ENCODE measurements around the gene ENOX1.

ENOX1 gene

DNA sequence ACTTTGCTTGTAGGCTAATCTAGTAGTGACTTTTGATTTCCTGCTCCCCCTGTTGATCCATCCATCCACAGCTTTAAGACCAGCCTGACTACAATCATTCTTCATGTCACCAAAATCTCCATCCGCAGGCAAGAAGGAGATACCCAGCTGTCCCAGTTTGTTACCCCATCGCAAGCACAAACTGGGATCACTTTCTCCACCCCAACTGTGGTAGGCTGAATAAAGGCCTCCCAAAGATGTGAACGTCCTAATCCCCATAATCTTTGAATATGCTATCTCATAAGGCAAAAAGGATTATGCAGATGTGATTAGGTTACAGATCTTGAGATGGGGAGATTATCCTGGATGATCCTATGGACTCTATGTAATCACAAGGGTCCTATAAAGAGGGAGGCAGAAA lies 202.0 kb downstream of the ENOX1 start:
- no peak for DNase-seq

DNA sequence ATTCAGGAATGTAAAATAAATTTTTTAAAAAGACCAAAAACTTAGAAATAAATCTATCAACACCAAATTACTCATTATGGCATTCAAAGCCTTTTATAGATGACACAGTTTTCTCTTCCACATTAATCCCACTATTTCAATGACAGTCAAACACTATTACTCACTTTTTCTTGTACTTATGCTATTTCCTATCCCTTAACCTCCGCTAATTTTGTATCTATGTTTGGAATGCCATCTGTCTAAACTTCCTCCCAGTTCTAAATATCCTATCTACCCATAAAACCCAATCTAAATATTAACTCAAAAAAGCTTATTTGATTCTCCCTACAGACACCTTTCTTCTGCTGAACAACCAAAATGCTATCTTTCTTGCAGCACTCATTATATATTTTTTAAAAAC lies 203.5 kb downstream of the ENOX1 start:
- no peak for DNase-seq

DNA sequence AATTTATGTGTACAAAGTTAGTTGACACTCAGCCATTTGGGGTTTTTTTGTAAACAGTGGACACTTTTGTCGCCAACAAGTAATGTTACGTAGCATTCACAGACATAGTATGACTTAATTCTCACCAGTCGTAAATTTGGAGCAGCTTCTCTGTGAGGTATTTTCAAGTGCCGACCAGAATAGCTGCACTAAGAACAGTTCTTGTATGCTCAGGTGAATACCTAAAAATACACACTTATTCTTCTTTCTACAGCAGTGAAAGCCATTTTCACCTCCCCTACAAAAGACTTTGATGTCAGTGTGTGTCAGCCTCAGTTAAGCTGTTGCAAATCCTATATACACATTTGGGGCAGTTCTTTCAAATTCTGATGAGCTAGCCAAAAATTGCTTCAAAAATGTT lies 206.5 kb downstream of the ENOX1 start:
- DNase-seq = no peak

DNA sequence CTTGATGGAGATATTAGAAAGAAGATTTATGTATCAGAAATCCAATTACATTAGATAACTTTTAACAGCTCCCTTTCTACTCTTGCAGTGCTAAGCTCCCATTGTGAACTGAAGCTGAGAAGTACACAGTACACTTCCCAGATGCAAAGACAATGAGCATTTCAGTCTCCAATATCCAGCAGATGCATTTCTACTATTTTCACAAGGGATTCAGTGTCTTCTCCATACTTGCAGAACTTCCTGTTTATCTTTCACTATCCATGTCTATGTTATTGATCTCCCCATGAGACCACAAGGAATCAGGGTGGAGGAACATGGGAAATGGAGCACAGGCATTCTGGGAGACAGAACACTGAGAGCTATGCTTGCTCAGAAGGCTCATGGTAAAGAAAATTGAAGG lies 207.5 kb downstream of the ENOX1 start:
- no peak for DNase-seq

DNA sequence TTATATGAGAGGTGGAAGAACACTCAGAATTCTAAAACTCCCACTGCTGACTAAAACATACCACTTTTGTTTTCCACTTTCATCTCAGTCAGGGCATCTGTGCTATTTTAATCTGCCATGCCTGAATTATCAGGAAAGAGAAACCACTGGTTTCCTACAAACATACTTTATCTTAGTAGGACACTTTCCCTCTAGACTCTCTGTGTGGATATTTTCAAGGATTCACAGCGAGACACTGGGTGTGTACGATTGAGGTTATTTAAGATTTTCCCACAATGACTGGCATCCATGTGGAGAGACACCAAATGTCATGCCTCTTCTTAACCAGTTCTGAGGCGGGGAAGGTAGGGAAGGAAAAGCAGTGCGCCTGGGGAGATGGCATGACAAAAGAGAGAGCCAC lies 212.2 kb downstream of the ENOX1 start:
- DNase-seq = peak; percentile 2

DNA sequence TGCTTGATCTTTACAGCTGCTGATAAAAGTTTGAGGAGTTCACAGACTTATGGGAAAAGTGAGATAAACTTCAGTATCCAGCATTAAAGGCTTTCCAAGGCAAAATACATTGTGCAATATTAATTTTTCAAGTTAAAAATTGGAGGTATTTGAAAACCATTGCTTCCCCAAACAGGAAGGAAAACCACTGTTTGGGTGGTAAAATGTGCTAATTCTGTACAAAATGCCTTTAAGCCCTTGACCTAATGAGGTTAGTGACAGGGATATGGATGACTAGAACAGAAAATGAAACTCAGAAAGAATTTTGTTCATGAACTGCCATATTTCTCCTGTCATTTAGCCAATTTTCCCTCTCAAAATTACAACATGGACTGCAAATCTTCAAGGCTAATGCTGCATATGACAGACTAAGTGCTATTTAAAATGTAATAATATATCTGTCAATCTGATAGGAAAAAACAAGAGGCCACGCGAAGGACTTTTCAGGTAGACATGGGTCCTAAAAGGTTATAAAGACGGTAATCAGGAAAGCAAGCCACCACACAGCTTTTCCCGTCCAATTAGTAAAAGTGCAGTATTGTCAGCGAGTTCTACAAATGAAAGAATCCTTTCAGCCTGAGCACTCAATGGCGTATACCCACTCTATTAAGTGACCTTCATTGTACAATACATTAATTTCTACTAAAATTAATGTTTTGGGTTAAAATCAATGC lies 212.8 kb downstream of the ENOX1 start:
- DNase-seq = no peak

DNA sequence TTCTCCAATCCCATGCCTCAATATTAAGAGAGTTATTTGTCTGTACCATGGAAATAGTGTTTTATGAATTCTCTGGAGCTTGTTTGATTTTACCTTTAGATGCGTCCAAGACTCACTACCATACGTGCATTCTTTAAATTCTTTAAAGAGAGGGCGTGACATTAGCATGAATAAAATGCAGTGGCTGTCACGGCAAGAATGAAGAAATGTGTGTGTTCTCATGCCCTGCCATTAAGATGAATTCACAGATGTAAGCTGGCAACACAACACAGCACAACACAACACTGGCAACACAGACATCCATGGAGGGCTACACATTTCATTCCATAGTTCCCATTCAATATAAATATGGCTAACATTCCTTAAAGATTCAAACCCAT lies 213.4 kb downstream of the ENOX1 start:
- no peak for DNase-seq

DNA sequence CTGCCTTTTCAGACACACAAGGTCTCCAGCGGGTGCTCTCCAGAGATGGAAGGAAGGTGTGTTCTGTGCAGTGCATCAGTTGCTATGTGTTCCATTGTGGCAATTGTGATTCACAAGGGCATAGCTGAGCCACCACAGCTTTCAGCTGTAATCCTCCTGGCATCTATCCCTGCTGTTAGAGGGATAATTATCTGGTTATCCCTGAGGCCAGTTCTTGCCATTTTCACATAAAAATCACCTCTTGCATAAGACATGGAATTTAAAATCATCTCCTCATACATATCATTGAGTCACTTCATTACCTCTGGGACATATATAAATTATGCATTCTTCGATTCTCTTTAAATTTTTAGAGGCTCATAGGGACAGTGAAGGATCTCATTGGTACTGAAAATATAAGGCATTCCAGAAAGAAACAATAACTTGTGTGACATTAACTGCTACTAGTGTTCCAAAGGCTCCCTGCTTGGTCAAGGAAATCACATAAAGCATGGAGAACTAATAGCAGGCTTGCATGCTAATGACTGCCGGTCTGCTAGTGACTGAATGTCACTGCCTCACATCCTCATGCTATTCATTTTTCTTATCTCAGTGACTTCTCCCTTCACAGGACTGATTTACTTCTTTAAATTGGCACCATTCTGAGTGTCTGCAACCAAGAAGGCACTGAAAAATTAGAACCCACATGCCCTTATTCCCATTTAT lies 214.0 kb downstream of the ENOX1 start:
- no peak for DNase-seq

DNA sequence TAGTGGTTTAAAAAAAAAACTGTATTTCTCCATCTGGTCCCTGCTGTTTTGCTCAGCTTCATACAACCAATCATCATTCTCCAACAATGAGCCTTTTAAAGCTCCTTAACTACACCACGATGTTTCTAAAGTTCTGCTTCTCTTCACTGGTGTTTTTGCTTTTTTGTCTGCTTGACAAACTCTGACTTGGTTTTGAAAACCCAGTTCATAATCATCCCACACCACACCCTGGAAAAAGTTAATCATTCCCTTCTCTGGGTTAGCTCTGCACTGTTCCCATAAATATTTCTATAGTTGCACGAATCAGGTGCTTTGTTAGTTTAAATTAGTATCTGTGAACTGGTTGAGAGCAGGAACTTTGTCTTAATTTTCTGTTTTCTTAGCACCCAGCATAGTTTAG lies 217.1 kb downstream of the ENOX1 start:
- no peak for DNase-seq

DNA sequence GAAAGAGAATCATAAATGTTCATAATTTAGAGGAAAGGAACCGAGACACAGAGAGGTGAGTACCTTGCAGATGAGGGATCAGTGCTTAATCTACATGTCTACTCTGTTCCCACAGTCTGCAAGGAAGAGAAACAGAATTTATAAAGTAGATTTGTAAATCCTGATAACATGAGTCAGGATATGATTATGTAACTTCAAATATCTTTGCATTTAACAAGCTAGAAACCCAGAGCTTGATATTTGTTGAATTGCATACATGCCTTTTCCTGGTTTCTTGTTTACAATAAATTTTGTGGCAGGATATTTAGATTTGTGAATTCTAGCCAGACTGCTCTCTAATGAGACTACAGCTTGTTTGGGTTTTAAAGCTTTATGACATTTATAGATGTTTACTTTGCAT lies 219.2 kb downstream of the ENOX1 start:
- DNase-seq = no peak

DNA sequence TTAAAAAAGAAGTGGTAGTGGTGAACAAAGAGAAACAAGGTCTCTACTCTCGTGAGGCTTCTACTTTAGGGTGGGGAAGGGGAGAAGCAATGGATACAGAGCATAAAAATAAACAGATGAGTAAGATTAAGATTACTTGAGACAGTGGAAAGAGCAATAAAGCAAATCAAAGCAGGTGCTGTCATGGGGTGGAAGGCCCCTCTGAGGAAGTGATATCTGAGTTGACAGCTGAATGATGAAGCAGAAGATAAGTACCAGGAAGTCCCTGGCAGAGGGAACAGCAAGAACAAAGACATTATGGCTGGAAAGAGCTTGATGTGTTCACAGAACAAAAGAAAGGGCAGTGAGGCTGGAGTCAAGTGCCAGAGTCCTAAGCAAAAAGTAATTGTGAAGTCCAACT lies 221.8 kb downstream of the ENOX1 start:
- DNase-seq = no peak

DNA sequence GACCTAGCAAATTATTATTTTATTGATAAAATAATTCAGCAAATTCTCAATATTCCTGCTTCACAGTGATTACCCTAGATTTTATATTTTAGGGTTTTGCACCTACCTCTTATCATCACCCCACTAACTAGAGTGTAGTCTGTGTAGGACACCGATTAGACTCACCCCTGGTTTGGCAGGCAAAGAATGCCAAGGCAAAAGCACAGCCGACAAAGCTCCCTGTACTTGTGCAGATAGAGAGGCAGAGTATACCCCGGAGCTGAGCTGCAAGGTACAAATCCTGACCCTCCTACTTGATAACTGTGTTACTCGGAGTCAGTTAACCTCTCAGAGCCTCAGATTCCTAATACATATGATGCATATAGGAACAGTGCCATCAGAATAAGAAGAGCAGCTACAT lies 225.7 kb downstream of the ENOX1 start:
- DNase-seq = no peak

DNA sequence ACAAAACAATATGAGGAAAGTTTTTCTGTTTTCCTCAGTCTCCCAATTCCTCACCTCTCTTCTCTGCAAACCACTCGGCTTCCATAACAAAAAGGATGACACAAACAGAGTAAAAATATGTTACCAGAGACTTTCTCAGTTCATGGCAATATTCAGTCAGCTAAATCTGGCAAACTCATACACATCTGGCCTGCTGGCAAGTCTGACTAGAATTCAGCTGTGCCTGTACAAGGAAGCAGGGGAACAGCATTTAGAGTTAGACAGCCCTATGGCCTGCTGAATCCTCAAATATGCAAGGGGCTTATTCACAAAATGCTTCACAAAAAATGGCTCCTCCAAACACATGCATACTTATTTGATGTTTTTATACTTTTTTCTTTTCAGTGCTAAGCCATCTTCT lies 227.8 kb downstream of the ENOX1 start:
- DNase-seq = no peak

DNA sequence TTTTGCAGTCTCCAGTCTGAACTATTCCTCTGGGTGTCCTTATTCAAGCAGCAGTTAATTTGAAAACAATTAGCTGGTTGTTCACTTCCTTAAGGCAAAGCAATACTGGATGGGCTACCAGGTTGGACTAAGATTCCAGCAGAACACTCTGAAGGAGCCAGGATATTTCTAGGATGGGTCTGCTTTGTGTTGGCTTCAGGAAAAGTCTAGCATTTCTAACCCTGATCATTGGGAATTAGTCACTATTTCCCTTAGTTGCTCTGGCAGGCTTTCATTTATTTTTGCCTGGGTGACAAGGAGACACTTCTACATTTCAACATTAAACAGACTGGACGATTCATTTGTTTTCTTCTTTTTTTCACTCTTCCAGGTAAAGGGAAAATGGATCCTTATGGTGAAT lies 228.4 kb downstream of the ENOX1 start:
- DNase-seq = no peak

DNA sequence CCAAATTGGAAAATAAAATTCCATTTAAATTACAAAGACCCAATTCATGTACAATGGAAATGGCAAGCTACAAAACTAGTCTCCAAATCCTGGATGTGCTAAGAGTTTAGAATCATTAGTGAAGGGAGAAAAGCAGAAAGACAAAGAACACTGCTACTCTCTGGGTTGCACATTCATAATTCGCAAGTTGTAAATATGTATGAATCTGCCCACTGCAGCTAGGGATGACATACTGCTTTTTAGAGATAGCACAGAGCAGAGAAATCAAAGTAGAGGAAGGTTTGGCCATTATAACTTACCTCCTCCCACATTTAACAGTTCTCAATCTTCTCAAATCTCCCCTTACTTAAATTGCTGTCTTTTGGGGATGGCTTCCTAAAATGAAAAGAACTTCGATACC lies 231.1 kb downstream of the ENOX1 start:
- DNase-seq = no peak

DNA sequence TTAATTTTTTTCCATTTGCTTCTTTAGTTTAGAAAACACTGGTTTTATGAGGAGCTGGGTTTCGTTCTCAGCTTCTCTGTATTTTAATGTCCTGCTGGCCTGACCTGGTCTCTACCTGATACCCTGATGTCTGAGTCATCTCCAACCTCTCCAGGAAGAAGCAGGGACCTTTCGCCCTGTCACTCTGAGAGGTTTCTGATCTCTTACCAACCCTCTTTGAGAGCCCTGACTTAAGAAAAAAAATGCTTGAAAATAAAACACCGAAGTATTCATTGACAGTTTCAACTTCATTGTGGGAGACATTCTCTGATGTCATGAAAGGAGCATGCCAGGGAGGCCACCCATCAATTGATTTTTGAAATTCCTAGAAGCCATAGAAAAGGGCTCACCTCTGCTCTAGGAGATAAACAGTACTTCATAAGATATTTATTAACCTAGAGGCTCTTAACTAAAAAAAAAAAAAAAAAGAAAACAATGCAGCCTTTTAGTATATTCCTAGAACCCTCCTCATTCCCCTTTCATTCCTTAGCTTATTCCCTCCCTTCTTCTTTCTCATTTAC lies 234.8 kb downstream of the ENOX1 start:
- DNase-seq = no peak

DNA sequence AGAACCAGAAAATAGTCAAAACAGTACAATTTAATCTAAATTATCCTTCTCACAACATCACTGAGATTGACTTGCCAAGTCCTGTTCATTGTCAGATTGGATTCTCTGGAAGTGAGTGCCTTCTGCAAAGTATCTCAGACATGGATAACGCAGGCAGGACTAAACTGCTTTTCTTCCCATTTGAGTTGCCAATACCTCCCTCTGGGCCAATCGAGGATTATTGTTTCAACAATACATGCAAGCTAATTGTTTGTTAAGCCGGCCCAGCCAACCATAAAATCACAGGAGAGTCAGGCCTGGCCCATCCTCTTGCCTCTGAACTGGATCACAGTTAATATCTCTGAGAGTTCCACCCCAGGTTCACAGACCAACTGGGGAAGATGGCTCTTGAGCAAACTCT lies 240.0 kb downstream of the ENOX1 start:
- DNase-seq = no peak

DNA sequence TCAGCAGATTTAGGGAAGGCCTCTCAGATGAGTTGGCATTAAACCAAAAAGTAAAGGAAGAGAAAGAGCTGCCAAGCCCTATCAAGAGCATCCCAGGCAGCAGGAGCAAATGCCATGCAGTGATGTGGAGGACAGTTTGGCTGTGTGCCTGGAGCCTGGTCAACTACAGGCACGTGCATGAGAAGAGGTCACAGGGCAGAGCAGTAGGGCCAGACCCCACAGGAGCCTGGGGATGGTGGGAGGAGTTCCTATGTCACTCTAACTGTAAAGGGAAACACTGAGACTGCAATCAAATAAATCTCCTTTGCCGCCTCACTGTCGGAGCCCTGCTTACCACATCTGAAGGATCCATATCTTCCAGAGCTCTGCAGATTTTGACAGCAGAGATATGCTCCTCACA lies 240.5 kb downstream of the ENOX1 start:
- peak; percentile 61 for DNase-seq

DNA sequence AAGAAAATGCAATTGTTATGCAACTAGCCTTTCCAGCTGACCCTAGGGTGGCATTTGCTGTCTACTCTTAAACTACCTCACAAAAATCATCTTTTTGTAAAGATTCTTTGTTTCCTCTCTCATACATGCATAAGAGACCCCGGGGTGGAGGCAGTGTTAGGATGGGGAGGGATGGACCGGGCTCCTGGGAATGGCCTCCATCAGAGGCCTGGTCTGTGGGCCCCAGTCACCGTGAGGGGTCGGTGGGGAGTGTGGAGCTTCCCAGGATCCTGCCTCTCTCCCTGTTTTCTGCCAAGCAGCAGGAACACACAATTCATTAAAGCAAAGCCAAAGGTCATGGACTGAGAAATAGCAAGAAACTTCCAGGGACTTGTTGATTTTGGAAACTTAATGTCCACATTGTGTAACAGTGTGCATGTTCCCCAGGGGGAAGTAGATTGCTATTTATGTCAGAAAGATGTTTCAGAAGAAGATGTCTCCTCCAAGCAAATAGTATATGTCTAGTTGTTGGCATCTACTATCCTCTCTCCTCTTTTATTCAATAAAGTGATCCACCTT lies 241.4 kb downstream of the ENOX1 start:
- DNase-seq = no peak

DNA sequence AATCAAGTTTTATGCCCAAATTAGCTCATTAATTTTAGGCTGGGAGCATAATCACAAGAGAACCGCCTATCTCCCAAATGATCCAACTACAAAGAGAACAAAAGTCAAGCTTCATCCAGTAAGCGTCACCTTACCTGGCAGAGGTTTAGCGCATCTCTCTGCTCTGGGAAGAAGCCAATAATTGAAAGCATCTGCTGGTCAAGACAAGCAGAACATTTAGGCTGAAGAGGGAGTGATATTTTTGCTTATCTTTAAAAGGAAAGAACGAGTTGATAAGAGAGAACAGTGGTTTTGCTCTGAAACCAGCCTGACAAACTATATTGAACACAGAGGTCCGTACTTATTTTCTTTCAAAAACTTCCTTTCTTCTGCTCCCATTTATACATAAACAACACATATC lies 242.1 kb downstream of the ENOX1 start:
- no peak for DNase-seq

DNA sequence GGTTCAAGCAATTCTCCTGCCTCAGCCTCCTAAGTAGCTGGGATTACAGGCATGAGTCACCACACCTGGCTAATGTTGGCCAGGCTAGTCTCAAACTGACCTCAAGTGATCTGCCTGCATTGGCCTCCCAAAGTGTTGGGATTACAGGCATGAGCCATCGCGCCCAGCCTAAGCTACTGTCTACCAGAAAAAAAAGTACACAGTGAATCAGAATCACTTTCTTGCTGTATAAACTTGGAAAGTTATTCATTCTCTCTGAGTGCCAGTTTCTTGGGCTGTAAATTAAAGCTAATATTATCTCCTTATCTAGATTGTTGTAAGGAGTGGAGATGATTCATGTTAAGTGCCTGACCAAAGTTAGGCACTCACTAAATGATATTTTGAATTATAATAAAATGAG lies 242.8 kb downstream of the ENOX1 start:
- DNase-seq = no peak

DNA sequence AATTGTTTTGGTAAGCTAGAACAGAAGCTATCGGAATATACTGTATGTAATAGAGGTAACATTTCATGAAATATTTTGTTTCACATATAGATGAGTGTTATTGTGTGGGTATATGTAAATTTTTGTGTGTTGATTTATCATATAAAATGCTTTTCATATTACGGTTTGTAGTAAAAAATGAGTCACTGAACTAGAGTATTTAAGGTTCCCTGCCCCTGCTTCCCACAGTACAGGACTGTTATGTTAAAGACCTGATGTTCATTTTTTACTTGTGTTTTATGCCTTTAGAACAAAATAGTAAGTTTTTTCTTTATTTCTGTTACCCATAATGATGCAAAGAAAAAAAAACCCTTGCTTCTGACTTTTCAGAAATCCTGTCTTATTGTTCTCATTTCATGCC lies 243.4 kb downstream of the ENOX1 start:
- no peak for DNase-seq

DNA sequence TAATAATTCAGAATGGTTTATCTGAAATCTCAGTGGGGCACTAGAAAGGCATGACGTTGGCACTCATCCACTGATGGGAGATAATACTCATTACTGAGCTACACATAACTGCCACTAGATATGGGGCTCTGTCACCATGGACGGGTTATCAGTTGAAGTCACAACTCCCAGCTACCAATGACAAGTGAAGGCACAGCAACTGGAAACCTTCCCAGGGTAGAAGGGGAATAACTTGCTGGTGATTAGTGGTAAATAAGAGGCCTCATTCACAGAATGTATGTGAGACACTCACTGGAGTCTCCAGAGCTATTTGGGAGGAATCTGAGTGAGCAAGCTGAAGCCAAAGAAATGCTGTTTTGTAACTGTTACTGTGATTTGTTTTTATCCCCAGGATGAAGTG lies 249.6 kb downstream of the ENOX1 start:
- DNase-seq = peak; percentile 59

DNA sequence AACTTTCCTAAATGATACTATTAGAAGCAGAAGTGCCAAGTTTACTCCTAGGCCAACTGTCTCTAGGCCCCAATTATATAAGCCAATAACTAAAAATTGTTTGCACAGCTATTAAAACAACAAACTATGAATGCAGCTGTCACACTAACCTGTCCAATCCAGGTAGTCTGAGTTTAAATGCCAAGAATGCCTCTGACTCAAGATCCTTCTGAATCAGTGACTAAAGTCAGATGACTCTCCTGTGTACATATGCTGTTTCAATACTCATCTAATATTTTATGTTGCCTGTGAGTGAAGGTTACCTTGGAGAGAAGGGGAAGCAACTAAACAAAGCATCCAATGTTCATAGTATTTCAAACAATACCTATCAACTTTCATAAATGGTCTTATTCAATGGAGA lies 257.0 kb downstream of the ENOX1 start:
- DNase-seq = no peak

Measured in hematopoietic multipotent progenitor cell treated with erythropoietin and hydrocortisone succinate and interleukin-3 and kit ligand, for 8 days (in vitro differentiated cells).